ENCODE results near the gene ORM2.

GRCh38 chr9:114324492-114324891, 5.2 kb upstream of the ORM2 start:
- TF ChIP-seq, protein P1, sequence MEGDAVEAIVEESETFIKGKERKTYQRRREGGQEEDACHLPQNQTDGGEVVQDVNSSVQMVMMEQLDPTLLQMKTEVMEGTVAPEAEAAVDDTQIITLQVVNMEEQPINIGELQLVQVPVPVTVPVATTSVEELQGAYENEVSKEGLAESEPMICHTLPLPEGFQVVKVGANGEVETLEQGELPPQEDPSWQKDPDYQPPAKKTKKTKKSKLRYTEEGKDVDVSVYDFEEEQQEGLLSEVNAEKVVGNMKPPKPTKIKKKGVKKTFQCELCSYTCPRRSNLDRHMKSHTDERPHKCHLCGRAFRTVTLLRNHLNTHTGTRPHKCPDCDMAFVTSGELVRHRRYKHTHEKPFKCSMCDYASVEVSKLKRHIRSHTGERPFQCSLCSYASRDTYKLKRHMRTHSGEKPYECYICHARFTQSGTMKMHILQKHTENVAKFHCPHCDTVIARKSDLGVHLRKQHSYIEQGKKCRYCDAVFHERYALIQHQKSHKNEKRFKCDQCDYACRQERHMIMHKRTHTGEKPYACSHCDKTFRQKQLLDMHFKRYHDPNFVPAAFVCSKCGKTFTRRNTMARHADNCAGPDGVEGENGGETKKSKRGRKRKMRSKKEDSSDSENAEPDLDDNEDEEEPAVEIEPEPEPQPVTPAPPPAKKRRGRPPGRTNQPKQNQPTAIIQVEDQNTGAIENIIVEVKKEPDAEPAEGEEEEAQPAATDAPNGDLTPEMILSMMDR (IDR thresholded peaks at IDR 0.05; ENCODE audit: low read length) = no peak
- TF ChIP-seq EZH2 (optimal IDR thresholded peaks at IDR 0.05; ENCODE audit: low read depth, low read length) = no peak
